Measurements from ENCODE around the gene TMTC1. TPM values are rescaled to one million over a fixed set of nuclear protein-coding genes. Genes with fewer than 3 reads are reported as not detected.

Gene TMTC1
- total RNA-seq, 2 donors from 2014 or later = 49.0 to 49.5 TPM

DNA sequence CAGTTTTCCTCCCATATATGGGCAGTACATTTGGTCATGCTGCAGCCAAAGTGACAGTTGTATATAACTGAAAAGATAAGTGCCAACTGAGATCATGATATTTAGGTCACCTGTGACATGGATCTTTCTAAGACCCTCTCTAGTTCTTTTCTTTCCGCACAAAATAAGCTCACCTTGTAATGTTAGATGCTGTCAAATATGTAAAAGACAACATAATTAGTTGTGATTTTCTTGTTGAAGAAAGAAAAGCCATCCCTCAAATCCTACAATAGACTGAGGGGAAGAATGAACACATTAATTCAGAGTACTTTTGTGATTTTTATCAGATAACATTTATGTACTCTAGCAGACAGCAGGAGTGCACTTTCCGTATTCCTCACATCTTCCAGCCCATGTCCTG is 323.7 kb downstream of the TMTC1 start:
- ATAC-seq = no peak
- intact Hi-C loops (cut with DNase I) = no loop called here

DNA sequence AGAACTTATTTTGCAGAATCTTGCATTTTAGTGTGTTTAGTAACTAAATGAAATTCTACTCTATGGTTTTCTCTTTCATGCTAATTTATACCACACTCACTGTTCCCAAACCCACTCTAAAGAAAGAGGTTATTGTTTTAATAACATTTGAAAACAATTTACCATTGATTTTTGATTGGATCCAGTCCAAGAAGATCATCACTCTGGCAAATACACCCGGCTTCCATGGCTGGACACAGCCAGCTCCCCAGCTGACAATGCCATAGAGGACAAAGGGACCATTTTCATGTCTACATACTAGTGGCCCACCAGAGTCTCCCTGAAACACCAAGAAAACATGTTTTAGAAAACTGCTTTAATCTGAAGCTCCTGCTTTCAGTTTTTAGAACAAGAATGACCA is 328.7 kb downstream of the TMTC1 start:
- ATAC-seq (no peak), DNase-seq (no peak)
- intact Hi-C loops (cut with DNase I) = no loop called here

More for the DNA sequence above, 323.7 kb downstream of the TMTC1 start:
- no peak for DNase-seq

DNA sequence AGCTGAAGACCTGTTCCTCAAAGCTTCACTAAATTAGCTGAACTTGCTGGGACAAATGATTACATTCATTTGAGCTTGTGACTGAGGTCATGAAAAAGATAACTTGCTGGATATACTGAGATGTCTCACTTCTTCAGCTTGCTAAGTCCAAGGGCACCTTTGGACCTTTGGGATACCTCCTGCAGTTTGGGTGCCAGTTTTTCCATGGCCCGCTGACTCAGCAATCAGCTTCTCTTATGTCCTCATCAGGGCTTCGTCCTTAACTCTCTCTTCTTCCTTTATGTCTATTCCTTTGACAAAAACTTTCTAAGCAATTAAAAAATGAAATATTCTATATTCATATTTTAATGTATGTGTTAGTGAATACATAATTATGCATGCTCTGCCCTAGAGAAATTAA is 331.9 kb downstream of the TMTC1 start:
- ATAC-seq (no peak), DNase-seq (no peak)
- intact Hi-C loops (cut with DNase I) = no loop called here
